ENCODE data around the gene ABCC9.
"Not testable (repeated sequence)": the region's sequence is repeated elsewhere in the genome, so short reads cannot be mapped to it uniquely, and the experiment has no call there.

Gene ABCC9

DNA sequence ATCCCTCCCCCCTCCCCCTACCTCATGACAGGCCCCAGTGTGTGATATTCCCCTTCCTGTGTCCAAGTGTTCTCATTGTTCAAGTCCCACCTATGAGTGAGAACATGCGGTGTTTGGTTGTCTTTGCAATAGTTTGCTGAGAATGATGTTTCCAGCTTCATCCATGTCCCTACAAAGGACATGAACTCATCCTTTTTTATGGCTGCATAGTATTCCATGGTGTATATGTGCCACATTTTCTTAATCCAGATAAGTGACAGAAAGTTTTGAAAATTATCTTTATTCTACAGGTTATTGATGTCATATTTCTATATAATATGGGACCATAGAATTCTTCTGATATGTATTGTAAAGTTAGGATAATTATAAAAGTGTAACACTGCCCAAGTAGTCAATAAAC lies 11.3 kb downstream of the ABCC9 start:
- not testable (repeated sequence) for DNase-seq

DNA sequence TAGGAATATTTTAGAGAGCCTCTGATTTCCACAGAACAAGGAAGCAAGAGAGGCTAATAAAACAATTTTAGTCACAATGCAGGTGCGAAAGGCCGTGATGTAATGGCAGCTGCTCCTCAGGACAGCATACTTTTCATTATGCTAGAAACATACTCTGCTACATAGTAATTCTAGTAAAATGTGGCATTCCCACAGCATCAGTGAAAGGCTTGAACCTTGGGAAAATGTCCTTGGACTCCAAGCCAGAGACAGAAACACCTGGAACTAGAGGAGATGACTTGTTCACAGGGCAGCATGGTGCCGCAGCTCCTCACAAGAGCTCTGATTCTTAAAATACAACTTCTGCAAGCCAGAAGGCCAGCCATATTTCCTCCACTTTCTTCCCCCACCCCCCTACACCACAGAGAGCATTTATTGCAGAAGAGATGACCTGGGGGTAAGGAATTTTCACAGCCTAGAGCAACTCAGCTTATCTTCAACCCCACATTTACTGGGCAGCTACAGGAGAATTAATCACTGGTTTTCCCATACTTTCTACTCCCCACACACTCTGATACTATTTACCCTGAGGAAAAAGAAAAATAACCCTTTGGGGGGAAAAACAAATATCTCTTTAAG lies 15.8 kb downstream of the ABCC9 start:
- DNase-seq, result no peak

DNA sequence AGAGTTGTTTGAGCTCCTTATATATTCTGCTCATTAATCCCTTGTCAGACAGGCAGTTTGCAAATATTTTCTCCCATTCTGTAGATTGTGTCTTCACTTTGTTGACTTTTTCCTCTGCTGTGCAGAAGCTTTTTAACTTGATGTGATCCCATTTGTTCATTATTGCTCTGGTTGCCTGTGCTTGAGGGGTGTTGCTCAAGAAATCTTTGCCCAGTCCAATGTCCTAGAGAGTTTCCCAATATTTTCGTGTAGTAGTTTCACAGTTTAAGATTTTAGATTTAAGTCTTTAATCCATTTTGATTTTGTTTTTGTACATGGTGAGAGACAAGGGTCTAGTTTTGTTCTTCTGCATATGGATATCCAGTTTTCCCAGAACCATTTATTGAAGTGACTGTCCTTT lies 19.8 kb downstream of the ABCC9 start:
- DNase-seq, result no peak

DNA sequence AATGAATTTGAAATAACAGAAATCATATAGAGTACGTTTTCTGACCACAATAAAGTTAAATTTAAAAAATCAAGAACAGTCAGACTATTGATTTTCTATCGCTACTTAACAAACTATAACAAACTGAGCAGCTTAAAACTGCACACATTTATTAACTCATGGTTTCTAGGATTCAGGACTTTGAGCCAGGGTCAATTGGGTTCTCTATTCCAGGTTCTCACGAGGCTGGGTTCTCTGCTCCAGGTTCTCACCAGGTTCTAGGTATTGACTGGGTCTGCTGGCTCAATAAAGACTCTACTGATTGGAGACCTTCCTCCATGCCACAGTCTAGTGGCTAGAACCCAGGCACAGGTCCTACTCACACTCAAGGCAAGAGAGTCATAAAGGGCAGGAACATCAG lies 22.8 kb downstream of the ABCC9 start:
- no peak for DNase-seq

DNA sequence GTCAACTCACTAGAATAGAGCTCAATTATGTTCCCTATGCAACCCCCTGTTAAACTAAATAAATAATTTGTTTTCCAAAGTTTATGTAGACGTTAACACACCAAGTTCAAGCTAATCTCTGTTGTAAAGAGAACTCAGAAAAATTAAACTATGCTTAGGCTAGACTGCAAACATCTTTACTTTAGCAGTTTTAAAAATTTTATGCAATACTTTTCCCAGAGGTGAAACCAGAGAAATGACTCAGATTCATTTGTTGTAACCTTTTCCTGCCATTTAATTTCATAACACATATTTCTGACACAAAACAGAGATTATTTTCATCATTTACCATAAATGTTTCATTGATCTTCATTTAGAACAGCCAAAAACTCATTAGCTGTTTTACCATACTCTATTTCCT lies 27.4 kb downstream of the ABCC9 start:
- no peak for DNase-seq

DNA sequence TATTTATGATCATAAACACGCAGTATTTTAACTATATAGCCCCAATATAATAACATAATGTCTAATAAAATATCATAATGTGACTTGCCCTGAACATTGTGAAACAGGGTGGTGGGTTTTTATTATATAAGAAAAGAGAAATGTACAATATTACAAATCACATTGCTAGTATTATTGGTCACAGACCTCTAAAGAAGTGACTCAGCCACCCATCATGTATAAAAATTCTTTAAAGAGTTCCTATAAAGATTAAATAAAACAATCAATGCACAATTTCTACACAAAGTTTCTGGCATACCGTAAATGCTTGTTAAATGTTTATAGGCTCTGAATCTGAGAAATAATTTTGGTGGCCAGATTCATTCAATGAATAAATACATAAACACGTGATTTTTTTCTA lies 28.9 kb downstream of the ABCC9 start:
- DNase-seq, result no peak

DNA sequence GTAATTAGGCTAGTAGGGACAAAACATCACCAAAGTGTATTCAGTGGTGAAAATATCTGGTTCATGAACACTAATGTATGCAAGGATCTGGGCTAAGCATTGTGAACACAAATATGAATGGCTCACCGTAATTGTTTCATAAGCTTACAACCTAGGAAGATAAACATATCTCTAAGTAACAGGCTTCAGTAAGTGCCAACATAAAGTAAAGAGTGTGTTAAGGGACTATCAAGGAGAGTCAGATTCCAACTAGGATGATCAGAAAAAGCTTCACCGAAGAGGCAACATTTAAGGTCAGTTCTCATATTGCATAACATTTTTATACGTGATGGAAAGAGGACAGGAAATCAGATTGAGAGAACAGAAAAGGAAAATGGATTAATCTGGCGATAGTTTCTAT lies 29.4 kb downstream of the ABCC9 start:
- DNase-seq, result no peak

DNA sequence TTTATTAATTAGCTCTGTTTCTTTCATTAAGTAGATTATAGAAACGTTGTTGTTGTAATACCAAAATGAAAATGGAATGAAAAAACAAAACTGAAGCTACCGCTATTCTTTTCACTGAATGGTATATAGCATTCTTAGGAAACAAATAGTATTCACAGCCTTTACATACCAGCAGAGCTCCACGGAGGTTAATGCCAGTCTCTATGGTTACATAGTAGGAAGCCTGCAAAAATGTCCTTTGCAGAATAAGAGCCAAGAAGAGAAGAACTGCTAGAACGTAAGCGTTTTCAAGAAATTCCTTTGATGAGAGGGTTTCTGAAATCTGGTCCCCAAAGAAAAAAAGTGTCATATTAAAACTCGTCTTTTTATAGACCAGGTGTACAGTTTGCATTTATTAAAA lies 30.6 kb downstream of the ABCC9 start:
- DNase-seq, result no peak

DNA sequence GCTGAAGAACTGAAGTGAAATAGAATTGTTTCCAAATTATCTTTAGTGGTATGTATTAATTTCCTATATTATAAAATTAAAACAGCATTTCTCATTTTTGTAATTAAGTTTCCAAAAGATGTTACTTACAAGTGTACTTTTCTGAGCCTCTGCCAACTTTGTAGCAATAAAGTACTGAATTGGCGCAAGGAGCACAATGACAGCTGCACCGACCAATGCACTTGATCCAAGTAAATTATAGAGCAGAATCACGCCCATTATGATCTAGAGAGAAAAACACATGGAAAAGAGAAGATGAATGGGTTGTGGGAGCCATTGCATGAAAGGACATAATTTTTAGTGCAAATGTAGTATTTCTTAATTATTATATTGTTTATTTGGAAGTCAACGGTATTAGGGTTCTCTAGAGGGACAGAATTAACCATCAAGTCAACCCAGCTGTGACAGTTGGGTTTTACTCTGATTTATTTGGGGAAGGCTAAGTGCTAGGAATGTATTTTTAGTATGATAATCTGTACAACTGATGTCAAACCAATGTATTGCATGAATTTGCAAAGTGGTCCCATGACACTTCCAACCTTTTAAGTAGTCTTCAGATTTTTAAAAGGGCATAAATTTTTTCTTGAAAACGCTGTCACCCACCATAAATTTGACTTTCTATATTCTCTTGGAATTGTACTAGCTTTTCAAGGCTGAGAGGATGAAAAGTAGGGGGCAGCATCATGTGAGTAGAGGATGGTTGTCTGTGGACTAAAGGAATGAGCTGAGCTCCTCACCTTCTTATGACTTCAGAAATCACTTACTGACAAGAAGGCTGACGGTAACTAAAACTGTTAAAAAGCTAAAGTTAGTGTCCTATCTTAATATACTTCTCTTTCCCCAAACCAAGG lies 33.0 kb downstream of the ABCC9 start:
- no peak for DNase-seq

DNA sequence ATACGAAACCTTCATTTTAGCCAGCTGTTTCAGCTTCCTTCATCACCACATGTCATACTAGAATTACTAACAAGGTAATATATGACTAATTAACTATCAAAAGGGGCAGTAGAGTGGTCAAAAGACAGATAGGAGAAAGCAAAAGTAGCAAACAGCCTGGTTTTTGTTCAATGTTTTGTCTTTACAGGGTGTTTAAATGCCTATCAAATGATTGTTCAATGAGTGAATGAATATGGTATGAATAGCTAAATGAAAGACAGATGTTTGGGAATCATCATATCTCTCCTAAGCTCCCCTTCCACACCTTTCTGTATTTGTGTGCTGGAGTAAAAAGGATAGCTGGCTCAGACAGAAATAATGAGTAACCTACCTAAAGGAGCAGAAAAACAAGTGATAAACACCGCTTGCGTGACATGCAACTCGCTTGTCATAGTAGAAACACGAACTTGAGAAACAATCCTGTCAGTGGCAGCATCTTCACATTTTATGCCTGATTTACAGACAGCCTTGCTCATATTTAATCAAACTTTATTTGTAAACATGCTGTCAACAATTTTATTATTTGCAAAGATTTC lies 34.2 kb downstream of the ABCC9 start:
- DNase-seq, result no peak

DNA sequence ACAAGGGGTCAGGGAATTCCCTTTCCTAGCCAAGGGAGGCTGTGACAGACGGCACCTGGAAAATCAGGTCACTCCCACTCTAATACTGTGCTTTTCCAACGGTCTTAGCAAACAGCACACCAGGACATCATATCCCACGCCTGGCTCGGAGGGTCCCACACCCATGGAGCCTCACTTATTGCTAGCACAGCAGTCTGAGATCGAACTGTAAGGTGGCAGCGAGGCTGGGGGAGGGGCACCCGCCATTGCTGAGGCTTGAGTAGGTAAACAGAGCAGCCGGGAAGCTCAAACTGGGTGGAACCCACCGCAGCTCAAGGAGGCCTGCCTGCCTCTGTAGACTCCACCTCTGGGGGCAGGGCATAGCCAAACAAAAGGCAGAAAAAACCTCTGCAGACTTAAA lies 41.7 kb downstream of the ABCC9 start:
- not testable (repeated sequence) for DNase-seq

DNA sequence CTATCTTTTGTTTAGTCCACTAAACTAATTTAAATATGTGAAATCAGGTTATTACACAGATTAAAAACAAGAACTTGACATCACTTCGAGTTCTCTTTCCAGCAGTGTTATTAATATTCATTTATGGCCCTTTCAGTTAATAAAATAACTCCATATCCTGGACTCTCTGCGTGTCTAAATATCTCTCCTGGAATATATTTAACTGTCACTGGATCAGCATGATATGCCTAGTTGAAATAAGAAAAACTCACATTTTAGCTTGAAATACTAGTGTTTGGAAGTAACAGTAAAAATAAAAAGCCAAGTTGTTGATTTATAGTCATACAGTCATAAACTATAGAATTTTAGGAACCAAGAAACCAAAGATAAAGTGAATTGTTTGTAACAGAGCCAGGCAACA lies 45.6 kb downstream of the ABCC9 start:
- no peak for DNase-seq

DNA sequence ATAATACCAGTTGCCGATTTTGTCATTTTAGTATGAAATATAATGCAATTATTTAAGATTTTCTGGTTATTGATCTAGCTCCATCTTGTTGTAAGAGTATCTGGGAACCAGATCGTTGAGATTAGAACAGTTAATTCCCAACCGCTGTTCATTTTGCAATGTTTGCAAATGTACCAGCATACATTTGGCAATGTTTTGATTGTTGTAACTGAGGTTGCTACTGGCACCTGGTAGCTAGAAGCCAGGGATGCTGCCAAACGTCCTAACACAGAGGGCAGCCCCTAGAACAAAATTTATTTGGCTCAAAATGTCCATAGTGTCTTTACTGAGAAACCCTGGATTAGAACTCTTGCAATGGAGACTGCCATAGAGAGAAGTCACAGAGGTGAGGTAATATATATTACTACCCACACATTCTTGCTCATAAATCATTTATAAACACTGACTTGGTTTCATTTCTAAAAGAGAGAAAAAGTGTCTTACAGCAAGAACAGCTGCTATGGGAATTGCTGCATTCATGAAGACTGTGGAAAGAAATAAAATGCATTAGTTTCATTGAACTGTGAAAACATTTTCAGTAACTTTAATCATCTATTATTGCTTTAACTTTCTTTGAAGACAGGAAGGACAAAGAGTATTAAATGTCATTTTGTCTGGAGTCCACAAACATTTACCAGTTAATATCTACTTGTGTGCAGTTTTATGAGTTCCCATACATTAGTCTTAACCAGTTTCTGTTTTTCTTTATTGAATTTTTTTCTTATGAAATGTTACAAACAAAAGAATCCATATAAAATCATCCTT lies 46.2 kb downstream of the ABCC9 start:
- DNase-seq, result no peak

DNA sequence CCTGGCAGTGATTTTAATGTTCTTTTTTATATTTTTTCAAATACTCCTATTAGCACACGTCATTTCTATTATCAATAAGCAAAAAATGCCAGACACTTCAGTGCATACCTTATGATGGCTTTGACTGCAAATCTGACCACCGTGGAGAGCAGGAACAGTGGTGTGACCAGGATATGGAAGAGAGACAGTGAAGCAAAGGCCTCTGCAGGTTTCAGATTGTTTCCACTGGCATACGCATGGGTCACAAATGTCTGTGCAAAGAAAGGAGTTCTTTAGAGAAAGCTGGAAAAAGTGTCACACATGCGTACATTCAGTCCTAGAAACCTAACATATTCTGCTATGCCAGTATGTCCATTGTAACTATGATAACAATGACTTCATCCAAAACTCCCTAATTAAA lies 47.3 kb downstream of the ABCC9 start:
- DNase-seq, result no peak

DNA sequence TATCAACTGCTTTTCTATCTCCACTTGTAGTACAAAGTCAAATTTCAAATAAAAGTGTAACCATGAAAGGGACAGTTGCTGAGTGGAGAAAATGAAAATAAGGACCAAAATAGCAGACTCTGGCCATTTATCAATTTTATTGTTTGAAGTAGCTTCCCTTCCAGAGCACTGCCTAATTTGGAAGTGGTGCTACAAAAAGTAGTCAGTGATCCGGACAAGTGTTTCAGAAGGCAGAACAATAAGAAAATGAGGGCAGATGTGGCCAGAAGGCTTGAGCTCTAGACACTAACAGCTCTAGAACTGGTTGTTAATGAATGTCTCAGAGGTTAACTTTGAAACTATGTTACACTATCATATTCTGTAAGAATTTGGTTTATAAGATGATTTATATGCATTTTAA lies 48.9 kb downstream of the ABCC9 start:
- no peak for DNase-seq

DNA sequence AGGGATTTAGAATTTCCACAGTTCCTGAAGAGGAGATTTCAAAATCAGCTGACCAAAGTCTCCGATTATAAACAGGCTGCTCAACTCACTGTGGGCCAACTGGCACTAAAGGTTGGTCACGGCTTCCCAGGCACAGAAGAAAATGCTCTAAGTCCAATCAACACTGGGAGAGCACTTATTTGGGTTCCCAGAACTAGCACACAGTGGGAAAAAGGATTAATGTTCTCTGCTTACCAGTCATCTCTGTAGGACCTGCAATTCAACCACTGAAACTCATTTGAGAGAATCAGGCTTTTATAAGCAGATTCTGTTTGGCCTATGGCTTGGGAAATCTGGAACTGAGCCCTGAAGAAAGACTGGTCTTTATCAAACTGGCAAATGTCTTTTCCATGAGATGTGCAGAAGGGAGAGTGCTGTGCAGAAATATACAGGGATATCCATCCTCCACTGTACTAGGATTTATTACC lies 49.4 kb downstream of the ABCC9 start:
- no peak for DNase-seq

DNA sequence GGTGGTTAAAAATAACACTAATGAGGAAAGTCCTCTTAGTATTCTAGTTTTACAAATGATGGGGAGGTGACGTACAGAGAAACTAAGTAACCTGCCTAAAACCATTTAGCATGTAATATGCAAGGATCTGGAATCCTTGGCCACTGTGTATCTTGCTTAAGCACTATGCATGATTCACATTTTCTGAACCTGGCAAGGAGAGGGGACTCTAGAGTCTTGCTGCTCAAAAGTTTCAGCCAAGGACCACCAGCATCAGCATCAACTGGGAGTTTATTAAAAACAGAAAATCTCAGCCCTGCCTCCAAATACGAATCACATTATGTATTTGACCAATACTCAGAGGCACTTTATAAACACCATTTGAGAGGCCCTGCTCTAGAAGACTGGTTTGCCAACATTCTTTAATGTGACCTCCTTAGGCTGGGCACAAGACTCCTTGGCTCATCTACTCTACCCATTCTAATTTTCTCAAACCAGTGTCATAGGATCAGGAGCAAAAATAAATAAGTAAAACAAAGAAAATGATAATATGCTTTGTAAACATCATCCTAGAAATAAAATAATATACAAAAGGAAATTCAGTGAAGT lies 52.9 kb downstream of the ABCC9 start:
- no peak for DNase-seq

DNA sequence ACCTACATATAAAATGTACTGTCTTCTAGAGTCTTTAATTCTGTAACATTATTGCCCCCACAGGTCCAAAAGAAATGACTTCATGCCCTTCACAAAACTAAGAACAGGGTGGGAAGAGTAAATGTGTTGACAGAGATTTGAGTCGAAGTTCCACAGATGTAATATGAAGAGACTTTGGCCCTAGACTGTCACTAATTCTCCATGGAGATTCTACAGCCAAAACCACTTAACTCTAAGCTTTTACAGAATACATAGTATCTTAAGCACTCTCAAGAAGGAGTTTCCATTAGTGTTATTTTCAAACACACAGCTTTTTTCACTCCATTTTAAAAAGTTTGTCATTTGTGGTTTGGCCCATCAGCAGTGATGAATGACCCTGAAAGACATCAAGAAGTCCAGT lies 56.3 kb downstream of the ABCC9 start:
- no peak for DNase-seq

DNA sequence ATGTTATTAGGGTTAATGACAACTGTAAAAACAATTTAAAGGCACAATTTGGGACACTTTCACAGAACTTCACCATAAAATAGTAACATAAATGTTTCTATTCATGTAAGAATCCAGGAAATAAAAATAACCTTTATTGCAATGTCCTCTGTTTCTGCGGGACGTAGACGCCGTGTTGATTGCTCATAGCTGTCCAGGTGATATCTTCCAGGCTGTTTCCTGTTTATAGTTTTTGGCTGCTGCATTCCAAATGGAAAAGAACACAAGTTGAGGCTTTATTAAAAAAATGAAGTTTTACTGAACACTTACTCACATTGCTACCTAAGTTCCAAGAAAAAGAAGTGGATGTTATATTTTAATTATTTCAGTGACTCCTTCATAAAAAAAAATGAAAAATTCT lies 58.6 kb downstream of the ABCC9 start:
- DNase-seq, result no peak

DNA sequence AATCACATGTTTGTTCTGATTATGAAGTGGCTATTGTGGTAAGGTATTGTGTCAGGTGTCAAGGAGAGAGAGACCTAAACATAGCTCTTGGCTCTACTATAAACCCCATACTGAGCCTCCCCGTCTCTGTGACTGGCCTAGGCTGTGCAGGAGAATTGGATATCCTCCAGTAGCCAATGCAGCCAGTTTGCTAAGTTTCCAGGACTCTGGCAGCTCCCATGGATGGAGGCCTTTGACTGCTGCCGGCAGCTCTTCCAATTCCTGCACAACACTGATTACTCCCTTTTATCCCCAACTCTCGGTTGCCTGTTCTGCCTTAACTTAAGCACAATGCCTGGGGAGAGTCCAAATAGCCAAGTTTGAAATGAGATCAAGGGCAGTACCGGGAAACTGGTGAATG lies 59.3 kb downstream of the ABCC9 start:
- DNase-seq, result no peak

DNA sequence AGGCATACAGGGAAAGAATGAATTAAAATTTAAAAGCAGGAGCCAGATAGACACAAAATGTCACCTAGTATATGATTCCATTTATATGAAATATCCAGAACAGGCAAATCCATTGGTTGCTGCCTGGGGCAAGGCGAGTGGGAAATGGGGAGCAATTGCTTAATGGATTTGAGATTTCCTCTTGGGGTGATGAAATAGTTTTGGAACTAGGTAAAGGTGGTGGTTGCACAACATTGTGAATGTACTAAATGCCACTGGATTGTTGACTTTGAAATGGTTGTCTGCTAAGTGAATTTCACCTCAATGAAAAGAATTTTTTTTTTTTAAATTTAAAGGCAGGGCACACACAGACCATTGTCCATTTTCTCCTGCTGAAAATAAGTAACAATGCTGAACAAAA lies 61.9 kb downstream of the ABCC9 start:
- DNase-seq, result no peak

DNA sequence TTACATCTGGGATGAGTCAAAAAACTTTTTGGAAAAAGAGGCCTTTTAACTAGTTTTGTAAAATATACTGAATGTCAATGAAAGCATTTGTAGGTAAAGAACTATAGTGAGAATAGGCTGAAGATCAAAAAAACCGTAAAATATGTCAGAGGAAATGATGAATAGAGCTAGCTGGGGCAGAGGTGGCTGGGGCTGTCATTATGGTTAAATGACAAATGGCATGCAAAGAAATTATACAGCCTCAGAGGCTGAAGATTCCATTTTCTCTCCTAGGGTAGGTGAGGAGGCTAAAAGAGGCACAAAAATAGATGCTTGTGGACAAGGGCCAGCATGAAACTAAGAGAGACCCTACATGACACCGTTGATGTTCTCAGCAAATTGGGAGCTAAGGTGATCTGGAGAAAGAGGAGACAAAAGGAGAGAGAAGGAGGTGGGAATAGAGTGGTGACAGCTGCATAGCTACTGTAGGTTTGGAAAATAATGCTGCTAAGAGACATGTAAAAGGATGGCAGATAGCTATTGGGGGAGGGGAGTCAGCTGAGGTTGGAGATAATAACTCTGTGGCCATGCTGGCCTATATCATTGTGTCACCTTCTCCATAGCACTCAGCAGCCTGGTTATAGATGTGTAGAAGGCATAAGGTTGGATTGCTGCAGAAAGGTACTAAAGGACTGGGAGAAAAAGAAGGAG lies 63.8 kb downstream of the ABCC9 start:
- no peak for DNase-seq
